GM23338 (cell line): ENCODE results near the gene RTL1. TPM values are rescaled to one million over a fixed set of nuclear protein-coding genes. Genes with fewer than 3 reads are reported as not detected.

Source experiments
- ATAC-seq: fragments of 200-7000 bp; cut with Tn5 transposase; 3 replicates; pipeline ENCODE4 v1.9.1; 2020
- DNase-seq: peaks from one replicate; pipeline ENCODE4 v3.0.0-alpha.2; 2015; ENCODE audit warnings: low spot score
- H2AFZ ChIP-seq: fragments of 200-600 bp; sonication (generic); 2 replicates; pipeline ENCODE4 v1.8.0; 2016; ENCODE audit warnings: antibody characterized with exemption, mild to moderate bottlenecking, moderate library complexity
- H3F3A ChIP-seq: fragments of 200-600 bp; sonication (generic); replicated peaks from 2 replicates; pipeline ENCODE4 v1.8.0; 2017; ENCODE audit warnings: antibody characterized with exemption, mixed run types, low read depth
- H3K27ac ChIP-seq: fragments of 200-600 bp; sonication (generic); 2 replicates; pipeline ENCODE4 v1.6.1; 2016; ENCODE audit warnings: low read depth
- H3K27me3 ChIP-seq: fragments of 200-600 bp; sonication (generic); 2 replicates; pipeline ENCODE4 v1.8.0; 2016; ENCODE audit warnings: mild to moderate bottlenecking, mixed run types, moderate library complexity; ENCODE audit not compliant: insufficient read depth
- H3K36me3 ChIP-seq: fragments of 200-600 bp; sonication (generic); 2 replicates; pipeline ENCODE4 v1.8.0; 2016; ENCODE audit warnings: mild to moderate bottlenecking; ENCODE audit not compliant: insufficient read depth
- H3K4me1 ChIP-seq: fragments of 200-600 bp; sonication (generic); 2 replicates; pipeline ENCODE4 v1.8.0; 2016; ENCODE audit warnings: mild to moderate bottlenecking, moderate library complexity; ENCODE audit not compliant: insufficient read depth
- H3K4me2 ChIP-seq: fragments of 200-600 bp; sonication (generic); 2 replicates; pipeline ENCODE4 v1.7.1; 2017; ENCODE audit warnings: mixed run types
- H3K4me3 ChIP-seq: fragments of 200-600 bp; sonication (generic); 2 replicates; pipeline ENCODE4 v1.6.1; 2016; ENCODE audit warnings: mixed run types
- H3K79me2 ChIP-seq: fragments of 200-600 bp; sonication (generic); replicated peaks from 2 replicates; pipeline ENCODE4 v1.8.0; 2017; ENCODE audit warnings: mild to moderate bottlenecking; ENCODE audit not compliant: insufficient read depth
- H3K9me2 ChIP-seq: fragments of 200-600 bp; sonication (generic); 2 replicates; pipeline ENCODE4 v1.8.0; 2017; ENCODE audit not compliant: insufficient read depth
- H4K20me1 ChIP-seq: fragments of 200-600 bp; sonication (generic); replicated peaks from 2 replicates; pipeline ENCODE4 v1.8.0; 2017; ENCODE audit warnings: mild to moderate bottlenecking; ENCODE audit not compliant: insufficient read depth
- H3K27ac Mint-ChIP-seq: 2 replicates; pipeline ENCODE4 v1.8.0; 2020; ENCODE audit warnings: inconsistent platforms, mild to moderate bottlenecking, moderate library complexity, mixed read lengths
- H3K27me3 Mint-ChIP-seq: 3 replicates; pipeline ENCODE4 v1.8.0; 2022; ENCODE audit warnings: low read depth, mild to moderate bottlenecking, moderate library complexity, mixed read lengths, inconsistent platforms; ENCODE audit not compliant: insufficient read depth, poor library complexity
- H3K36me3 Mint-ChIP-seq: 3 replicates; pipeline ENCODE4 v1.8.0; 2021; ENCODE audit warnings: low read depth, mild to moderate bottlenecking, inconsistent platforms, moderate library complexity, mixed read lengths
- H3K4me1 Mint-ChIP-seq: 3 replicates; pipeline ENCODE4 v1.8.0; 2020; ENCODE audit warnings: mild to moderate bottlenecking, inconsistent platforms, mixed read lengths
- H3K4me3 Mint-ChIP-seq: 3 replicates; pipeline ENCODE4 v1.8.0; 2021; ENCODE audit warnings: moderate library complexity, mild to moderate bottlenecking, inconsistent platforms, mixed read lengths
- H3K9me3 Mint-ChIP-seq: 3 replicates; pipeline ENCODE4 v1.8.0; 2020; ENCODE audit warnings: moderate library complexity, mild to moderate bottlenecking, inconsistent platforms, mixed read lengths
- CREB1 ChIP-seq: fragments of 250-450 bp; sonication (Bioruptor Pico); IDR thresholded peaks from 2 replicates; pipeline ENCODE4 v1.5.0; 2020; ENCODE audit warnings: low read depth, mild to moderate bottlenecking, moderate library complexity
- CTCF ChIP-seq, 2 experiments: fragments of 200-600 bp in 1 of 2; sonication (generic) in 1 of 2; conservative IDR thresholded peaks; 2 replicates each; pipeline versions ENCODE4 v1.5.1 to v1.6.1; 2016 to 2017; ENCODE audit warnings: antibody characterized with exemption in 2 of 2, low read depth in 2 of 2, mild to moderate bottlenecking in 2 of 2, moderate library complexity in 1 of 2
- EZH2 ChIP-seq: fragments of 200-600 bp; sonication (generic); IDR thresholded peaks from one replicate; pipeline ENCODE4 v1.8.0; 2017; ENCODE audit warnings: antibody characterized with exemption, mild to moderate bottlenecking, low read depth; ENCODE audit not compliant: unreplicated experiment
- EZH2phosphoT487 ChIP-seq: fragments of 200-600 bp; sonication (generic); IDR thresholded peaks from one replicate; pipeline ENCODE4 v1.8.1; 2018; ENCODE audit warnings: antibody characterized with exemption; ENCODE audit not compliant: unreplicated experiment
- JUNB ChIP-seq: IDR thresholded peaks from one replicate; pipeline ENCODE4 v1.6.1; 2016; ENCODE audit warnings: antibody characterized with exemption; ENCODE audit not compliant: unreplicated experiment
- NANOG ChIP-seq: IDR thresholded peaks from 2 replicates; pipeline ENCODE4 v1.6.1; 2016; ENCODE audit warnings: antibody characterized with exemption, borderline replicate concordance
- POLR2AphosphoS5 ChIP-seq: IDR thresholded peaks from 2 replicates; pipeline ENCODE4 v1.6.1; 2016; ENCODE audit warnings: antibody characterized with exemption, low read depth
- STAT1 ChIP-seq: IDR thresholded peaks from one replicate; pipeline ENCODE4 v1.6.1; 2016; ENCODE audit warnings: antibody characterized with exemption; ENCODE audit not compliant: unreplicated experiment
- ZNF114 ChIP-seq: fragments of 250-450 bp; sonication (Bioruptor Pico); IDR thresholded peaks from 2 replicates; pipeline ENCODE4 v1.5.0; 2020; ENCODE audit warnings: mild to moderate bottlenecking, moderate library complexity
- ZNF331 ChIP-seq: fragments of 250-450 bp; sonication (Bioruptor Pico); IDR thresholded peaks from 2 replicates; pipeline ENCODE4 v1.5.0; 2020; ENCODE audit warnings: low read depth, mild to moderate bottlenecking, moderate library complexity
- polyA plus RNA-seq: library from polyadenylated mRNA; unstranded; fragments of >200 nt; fragmentation: Nextera tagmentation; extraction: Ambion mirVana; gene quantifications from 2 replicates; pipeline ENCODE4 v1.2.1, GENCODE V29; 2016
- total RNA-seq: library from RNA; depleted of rRNA; stranded (reverse); fragments of >200 nt; shearing (Covaris generic); gene quantifications from 2 replicates; pipeline ENCODE4 v1.2.3, GENCODE V29; 2014
- TF ChIP-seq, protein P1 (sequence below): fragments of 250-450 bp; sonication (Bioruptor Pico); IDR thresholded peaks from 2 replicates; pipeline ENCODE4 v1.5.0; 2020; ENCODE audit warnings: mild to moderate bottlenecking, moderate library complexity
- TF ChIP-seq, protein P2 (sequence below): IDR thresholded peaks from 2 replicates; pipeline ENCODE4 v1.6.1; 2016; ENCODE audit warnings: antibody characterized with exemption
- TF ChIP-seq, protein P3 (sequence below): IDR thresholded peaks from one replicate; pipeline ENCODE4 v1.6.1; 2018; ENCODE audit warnings: antibody characterized with exemption; ENCODE audit not compliant: unreplicated experiment

Gene RTL1
- total and polyA plus RNA-seq, 2 experiments from 2014 or later = not detected

DNA sequence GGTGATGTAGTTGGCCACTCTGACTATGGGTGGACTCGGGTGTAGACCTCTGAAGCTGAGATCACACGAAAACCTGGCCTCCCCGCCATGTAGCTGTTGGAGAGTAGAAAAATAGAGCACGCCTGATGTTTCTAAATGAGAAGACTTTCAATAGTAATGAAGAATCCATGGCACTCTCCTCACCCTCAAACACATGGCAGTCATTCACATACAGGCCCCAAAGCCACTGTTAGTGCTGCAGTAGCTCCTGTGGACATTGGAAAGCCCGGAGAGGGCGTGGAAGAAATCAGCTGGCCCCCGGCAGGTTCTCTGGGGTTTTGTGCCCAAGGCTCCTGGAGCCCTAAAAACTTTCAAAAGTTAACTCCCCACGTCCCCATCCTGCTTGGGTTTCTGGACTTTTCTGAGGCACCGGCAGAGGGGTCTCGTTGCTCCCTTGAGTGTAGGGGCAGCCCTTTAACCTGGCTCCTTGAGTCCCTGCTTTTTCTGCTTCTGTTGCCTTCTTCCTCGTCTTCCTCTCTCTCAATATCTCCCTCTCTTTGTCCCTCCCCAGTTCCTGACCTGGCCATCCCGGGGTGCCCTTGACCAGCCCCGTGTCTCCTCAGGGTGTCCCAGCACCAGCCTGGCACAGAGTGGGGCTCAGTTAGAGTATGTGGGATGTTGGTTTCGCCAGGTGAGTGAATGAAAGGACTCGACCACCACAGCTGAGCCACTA, 69.3 kb downstream of the RTL1 start:
- no peaks in the 10 kb centered on the region for H3K79me2 ChIP-seq
- ATAC-seq = no peak
- H3K9me2 ChIP-seq = no peaks in the 10 kb centered on the region; the same call in 1 of the 2 replicates
- no peak overlapping the region for H3K27ac ChIP-seq
- Mint-ChIP-seq H3K27ac (no peak overlapping the region), H3K4me1 (peaks cover 49% of the 10 kb centered on the region), H3K36me3 (no peaks in the 10 kb centered on the region; the same call in 2 of the 3 replicates), H3K27me3 (peaks cover 21% of the 10 kb centered on the region), H3K4me3 (no peak overlapping the region), H3K9me3 (no peaks in the 10 kb centered on the region)
- no peaks in the 10 kb centered on the region for H3K36me3 ChIP-seq
- H3F3A ChIP-seq = no peaks in the 10 kb centered on the region
- no peak for DNase-seq
- H3K4me1 ChIP-seq = peaks cover 13% of the 10 kb centered on the region
- TF ChIP-seq, protein P1, sequence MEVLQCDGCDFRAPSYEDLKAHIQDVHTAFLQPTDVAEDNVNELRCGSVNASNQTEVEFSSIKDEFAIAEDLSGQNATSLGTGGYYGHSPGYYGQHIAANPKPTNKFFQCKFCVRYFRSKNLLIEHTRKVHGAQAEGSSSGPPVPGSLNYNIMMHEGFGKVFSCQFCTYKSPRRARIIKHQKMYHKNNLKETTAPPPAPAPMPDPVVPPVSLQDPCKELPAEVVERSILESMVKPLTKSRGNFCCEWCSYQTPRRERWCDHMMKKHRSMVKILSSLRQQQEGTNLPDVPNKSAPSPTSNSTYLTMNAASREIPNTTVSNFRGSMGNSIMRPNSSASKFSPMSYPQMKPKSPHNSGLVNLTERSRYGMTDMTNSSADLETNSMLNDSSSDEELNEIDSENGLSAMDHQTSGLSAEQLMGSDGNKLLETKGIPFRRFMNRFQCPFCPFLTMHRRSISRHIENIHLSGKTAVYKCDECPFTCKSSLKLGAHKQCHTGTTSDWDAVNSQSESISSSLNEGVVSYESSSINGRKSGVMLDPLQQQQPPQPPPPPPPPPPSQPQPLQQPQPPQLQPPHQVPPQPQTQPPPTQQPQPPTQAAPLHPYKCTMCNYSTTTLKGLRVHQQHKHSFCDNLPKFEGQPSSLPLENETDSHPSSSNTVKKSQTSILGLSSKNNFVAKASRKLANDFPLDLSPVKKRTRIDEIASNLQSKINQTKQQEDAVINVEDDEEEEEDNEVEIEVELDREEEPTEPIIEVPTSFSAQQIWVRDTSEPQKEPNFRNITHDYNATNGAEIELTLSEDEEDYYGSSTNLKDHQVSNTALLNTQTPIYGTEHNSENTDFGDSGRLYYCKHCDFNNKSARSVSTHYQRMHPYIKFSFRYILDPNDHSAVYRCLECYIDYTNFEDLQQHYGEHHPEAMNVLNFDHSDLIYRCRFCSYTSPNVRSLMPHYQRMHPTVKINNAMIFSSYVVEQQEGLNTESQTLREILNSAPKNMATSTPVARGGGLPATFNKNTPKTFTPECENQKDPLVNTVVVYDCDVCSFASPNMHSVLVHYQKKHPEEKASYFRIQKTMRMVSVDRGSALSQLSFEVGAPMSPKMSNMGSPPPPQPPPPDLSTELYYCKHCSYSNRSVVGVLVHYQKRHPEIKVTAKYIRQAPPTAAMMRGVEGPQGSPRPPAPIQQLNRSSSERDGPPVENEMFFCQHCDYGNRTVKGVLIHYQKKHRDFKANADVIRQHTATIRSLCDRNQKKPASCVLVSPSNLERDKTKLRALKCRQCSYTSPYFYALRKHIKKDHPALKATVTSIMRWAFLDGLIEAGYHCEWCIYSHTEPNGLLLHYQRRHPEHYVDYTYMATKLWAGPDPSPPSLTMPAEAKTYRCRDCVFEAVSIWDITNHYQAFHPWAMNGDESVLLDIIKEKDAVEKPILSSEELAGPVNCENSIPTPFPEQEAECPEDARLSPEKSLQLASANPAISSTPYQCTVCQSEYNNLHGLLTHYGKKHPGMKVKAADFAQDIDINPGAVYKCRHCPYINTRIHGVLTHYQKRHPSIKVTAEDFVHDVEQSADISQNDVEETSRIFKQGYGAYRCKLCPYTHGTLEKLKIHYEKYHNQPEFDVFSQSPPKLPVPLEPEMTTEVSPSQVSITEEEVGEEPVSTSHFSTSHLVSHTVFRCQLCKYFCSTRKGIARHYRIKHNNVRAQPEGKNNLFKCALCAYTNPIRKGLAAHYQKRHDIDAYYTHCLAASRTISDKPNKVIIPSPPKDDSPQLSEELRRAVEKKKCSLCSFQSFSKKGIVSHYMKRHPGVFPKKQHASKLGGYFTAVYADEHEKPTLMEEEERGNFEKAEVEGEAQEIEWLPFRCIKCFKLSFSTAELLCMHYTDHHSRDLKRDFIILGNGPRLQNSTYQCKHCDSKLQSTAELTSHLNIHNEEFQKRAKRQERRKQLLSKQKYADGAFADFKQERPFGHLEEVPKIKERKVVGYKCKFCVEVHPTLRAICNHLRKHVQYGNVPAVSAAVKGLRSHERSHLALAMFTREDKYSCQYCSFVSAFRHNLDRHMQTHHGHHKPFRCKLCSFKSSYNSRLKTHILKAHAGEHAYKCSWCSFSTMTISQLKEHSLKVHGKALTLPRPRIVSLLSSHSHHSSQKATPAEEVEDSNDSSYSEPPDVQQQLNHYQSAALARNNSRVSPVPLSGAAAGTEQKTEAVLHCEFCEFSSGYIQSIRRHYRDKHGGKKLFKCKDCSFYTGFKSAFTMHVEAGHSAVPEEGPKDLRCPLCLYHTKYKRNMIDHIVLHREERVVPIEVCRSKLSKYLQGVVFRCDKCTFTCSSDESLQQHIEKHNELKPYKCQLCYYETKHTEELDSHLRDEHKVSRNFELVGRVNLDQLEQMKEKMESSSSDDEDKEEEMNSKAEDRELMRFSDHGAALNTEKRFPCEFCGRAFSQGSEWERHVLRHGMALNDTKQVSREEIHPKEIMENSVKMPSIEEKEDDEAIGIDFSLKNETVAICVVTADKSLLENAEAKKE (CRISPR knock-in tag) = no peak
- no peak for TF ChIP-seq EZH2
- no peak for TF ChIP-seq ZNF114 (CRISPR knock-in tag)
- TF ChIP-seq STAT1 = no peak
- TF ChIP-seq, protein P2, sequence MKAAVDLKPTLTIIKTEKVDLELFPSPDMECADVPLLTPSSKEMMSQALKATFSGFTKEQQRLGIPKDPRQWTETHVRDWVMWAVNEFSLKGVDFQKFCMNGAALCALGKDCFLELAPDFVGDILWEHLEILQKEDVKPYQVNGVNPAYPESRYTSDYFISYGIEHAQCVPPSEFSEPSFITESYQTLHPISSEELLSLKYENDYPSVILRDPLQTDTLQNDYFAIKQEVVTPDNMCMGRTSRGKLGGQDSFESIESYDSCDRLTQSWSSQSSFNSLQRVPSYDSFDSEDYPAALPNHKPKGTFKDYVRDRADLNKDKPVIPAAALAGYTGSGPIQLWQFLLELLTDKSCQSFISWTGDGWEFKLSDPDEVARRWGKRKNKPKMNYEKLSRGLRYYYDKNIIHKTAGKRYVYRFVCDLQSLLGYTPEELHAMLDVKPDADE = no peak
- no peak for TF ChIP-seq POLR2AphosphoS5
- TF ChIP-seq, protein P3, sequence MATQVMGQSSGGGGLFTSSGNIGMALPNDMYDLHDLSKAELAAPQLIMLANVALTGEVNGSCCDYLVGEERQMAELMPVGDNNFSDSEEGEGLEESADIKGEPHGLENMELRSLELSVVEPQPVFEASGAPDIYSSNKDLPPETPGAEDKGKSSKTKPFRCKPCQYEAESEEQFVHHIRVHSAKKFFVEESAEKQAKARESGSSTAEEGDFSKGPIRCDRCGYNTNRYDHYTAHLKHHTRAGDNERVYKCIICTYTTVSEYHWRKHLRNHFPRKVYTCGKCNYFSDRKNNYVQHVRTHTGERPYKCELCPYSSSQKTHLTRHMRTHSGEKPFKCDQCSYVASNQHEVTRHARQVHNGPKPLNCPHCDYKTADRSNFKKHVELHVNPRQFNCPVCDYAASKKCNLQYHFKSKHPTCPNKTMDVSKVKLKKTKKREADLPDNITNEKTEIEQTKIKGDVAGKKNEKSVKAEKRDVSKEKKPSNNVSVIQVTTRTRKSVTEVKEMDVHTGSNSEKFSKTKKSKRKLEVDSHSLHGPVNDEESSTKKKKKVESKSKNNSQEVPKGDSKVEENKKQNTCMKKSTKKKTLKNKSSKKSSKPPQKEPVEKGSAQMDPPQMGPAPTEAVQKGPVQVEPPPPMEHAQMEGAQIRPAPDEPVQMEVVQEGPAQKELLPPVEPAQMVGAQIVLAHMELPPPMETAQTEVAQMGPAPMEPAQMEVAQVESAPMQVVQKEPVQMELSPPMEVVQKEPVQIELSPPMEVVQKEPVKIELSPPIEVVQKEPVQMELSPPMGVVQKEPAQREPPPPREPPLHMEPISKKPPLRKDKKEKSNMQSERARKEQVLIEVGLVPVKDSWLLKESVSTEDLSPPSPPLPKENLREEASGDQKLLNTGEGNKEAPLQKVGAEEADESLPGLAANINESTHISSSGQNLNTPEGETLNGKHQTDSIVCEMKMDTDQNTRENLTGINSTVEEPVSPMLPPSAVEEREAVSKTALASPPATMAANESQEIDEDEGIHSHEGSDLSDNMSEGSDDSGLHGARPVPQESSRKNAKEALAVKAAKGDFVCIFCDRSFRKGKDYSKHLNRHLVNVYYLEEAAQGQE = no peak
- no peak for TF ChIP-seq CREB1 (CRISPR knock-in tag)
- TF ChIP-seq EZH2phosphoT487 = no peak
- no peak for TF ChIP-seq ZNF331 (CRISPR knock-in tag)
- TF ChIP-seq CTCF (conservative IDR thresholded peaks at IDR 0.05; ENCODE audit: low read depth in 2 of 2) = no peak
- no peak for TF ChIP-seq NANOG
- no peak for TF ChIP-seq JUNB
- no peak overlapping the region for H3K4me2 ChIP-seq
- H4K20me1 ChIP-seq = no peaks in the 10 kb centered on the region
- no peak overlapping the region for H3K4me3 ChIP-seq
- no peak overlapping the region for H2AFZ ChIP-seq
- no peaks in the 10 kb centered on the region for H3K27me3 ChIP-seq
